GM15510 (cell line): Measurements from ENCODE around the gene IFNGR1.

Experiments used
- POLR2A ChIP-seq: IDR thresholded peaks from 3 replicates; pipeline ENCODE4 v1.6.1; 2011; ENCODE audit warnings: borderline replicate concordance; ENCODE audit not compliant: insufficient read length; ENCODE audit errors: extremely low read depth

The IFNGR1 gene

GRCh38 chr6:137203256-137203655 lies 15.9 kb downstream of the IFNGR1 start:
- no peak for TF ChIP-seq POLR2A

- TF ChIP-seq POLR2A, result no peak
Measured at GRCh38 chr6:137202078-137202477, 17.1 kb downstream of the IFNGR1 start.

- no peak for TF ChIP-seq POLR2A
Measured at GRCh38 chr6:137201006-137201405, 18.2 kb downstream of the IFNGR1 start.

GRCh38 chr6:137200288-137200687 lies 18.9 kb downstream of the IFNGR1 start:
- no peak for TF ChIP-seq POLR2A

GRCh38 chr6:137197684-137198645 lies 21.2 kb downstream of the IFNGR1 start:
- no peak for TF ChIP-seq POLR2A

GRCh38 chr6:137193256-137194070 lies 25.7 kb downstream of the IFNGR1 start:
- TF ChIP-seq POLR2A, result no peak

GRCh38 chr6:137192821-137193220 lies 26.4 kb downstream of the IFNGR1 start:
- TF ChIP-seq POLR2A, result no peak

- no peak for TF ChIP-seq POLR2A
Measured at GRCh38 chr6:137191670-137192069, 27.5 kb downstream of the IFNGR1 start.

GRCh38 chr6:137191236-137191635 lies 27.9 kb downstream of the IFNGR1 start:
- TF ChIP-seq POLR2A, result no peak

- TF ChIP-seq POLR2A, result no peak
Measured at GRCh38 chr6:137190583-137191094, 28.5 kb downstream of the IFNGR1 start.

- TF ChIP-seq POLR2A, result no peak
Measured at GRCh38 chr6:137188855-137189254, 30.3 kb downstream of the IFNGR1 start.

- TF ChIP-seq POLR2A, result no peak
Measured at GRCh38 chr6:137185290-137185689, 33.9 kb downstream of the IFNGR1 start.

- no peak for TF ChIP-seq POLR2A
Measured at GRCh38 chr6:137182654-137183073, 36.5 kb downstream of the IFNGR1 start.

- no peak for TF ChIP-seq POLR2A
Measured at GRCh38 chr6:137181891-137182653, 37.1 kb downstream of the IFNGR1 start.
